K562 (cell line): ENCODE data around the gene SH3RF1.

ENCODE experiments used
- FOXJ2 ChIP-seq: fragments of 200-800 bp; sonication (Bioruptor generic); IDR thresholded peaks from 2 replicates; pipeline ENCODE4 v1.6.1; 2016; ENCODE audit warnings: missing genetic modification characterization, missing compliant biosample characterization
- JUNB ChIP-seq: fragments of 450-650 bp; formaldehyde crosslinking; conservative IDR thresholded peaks from 2 replicates; pipeline ENCODE4 v1.4.0; 2020; ENCODE audit warnings: mild to moderate bottlenecking
- PHF8 ChIP-seq: fragments of 200-600 bp; sonication (generic); IDR thresholded peaks from 2 replicates; pipeline ENCODE4 v1.6.1; 2012; ENCODE audit warnings: mixed run types, mild to moderate bottlenecking, inconsistent platforms, low read length, moderate library complexity, borderline replicate concordance
- TF ChIP-seq, protein P1 (sequence below), 3 experiments: IDR thresholded peaks in 2 of 3; conservative IDR thresholded peaks in 1 of 3; 2 replicates each; pipeline ENCODE4 v1.5.1; 2011 to 2012; ENCODE audit warnings: low read length in 3 of 3, mild to moderate bottlenecking in 3 of 3, control low read depth in 2 of 3, improper control_type of control experiment in 1 of 3, inconsistent platforms in 1 of 3, low read depth in 1 of 3, mixed read lengths in 1 of 3, moderate library complexity in 1 of 3; ENCODE audit not compliant: insufficient read depth in 2 of 3

DNA sequence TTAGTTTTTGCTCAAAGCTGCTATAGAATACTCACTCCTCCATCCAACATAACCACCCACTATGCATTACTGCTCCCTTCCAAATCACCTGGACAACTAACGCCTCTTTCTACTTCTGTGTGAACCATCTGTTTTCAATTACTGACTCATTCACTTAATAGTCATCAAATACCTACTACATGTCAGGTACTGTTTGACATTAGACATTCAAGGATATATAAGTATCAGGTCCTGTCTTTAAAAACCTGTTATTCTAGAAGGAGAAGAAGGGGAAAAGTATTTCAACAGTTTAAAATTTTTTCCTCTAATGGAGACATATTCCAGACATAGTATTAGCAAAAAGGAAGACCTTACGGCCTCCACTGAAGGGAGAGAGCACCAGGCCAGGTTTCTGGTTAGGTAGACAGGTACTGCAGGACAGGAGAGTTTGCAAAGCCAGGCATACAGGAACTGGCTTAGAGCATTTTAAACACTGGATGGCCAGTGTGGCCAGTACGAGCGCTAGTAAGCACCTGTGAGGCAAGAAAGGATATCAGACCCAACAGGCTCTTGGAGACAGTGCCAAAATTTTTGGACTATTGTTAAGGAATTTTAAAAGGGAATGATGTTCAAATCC lies 39.0 kb downstream of the SH3RF1 start:
- TF ChIP-seq, protein P1, sequence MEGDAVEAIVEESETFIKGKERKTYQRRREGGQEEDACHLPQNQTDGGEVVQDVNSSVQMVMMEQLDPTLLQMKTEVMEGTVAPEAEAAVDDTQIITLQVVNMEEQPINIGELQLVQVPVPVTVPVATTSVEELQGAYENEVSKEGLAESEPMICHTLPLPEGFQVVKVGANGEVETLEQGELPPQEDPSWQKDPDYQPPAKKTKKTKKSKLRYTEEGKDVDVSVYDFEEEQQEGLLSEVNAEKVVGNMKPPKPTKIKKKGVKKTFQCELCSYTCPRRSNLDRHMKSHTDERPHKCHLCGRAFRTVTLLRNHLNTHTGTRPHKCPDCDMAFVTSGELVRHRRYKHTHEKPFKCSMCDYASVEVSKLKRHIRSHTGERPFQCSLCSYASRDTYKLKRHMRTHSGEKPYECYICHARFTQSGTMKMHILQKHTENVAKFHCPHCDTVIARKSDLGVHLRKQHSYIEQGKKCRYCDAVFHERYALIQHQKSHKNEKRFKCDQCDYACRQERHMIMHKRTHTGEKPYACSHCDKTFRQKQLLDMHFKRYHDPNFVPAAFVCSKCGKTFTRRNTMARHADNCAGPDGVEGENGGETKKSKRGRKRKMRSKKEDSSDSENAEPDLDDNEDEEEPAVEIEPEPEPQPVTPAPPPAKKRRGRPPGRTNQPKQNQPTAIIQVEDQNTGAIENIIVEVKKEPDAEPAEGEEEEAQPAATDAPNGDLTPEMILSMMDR (IDR thresholded peaks at IDR 0.05 in 2 of 3, conservative IDR thresholded peaks at IDR 0.05 in 1 of 3; ENCODE audit: insufficient read depth in 2 of 3, low read depth in 1 of 3, low read length in 3 of 3): no peak
- TF ChIP-seq FOXJ2 (tag) (no peak), JUNB (CRISPR knock-in tag) (no peak), PHF8 (no peak)
